ENCODE measurements around the gene HOXD8. TPM values are rescaled to one million over a fixed set of nuclear protein-coding genes. Genes with fewer than 3 reads are reported as not detected.

HOXD8 gene
- total and polyA plus RNA-seq, 10 of the 15 experiments (the other 5 are each of a cell fraction or from before 2014, with no cell fraction given) = not detected

GRCh38 chr2:176115883-176116813, 13.4 kb upstream of the HOXD8 start, which contains the start of gene HOXD10 (continued):
- TF ChIP-seq, protein P1, sequence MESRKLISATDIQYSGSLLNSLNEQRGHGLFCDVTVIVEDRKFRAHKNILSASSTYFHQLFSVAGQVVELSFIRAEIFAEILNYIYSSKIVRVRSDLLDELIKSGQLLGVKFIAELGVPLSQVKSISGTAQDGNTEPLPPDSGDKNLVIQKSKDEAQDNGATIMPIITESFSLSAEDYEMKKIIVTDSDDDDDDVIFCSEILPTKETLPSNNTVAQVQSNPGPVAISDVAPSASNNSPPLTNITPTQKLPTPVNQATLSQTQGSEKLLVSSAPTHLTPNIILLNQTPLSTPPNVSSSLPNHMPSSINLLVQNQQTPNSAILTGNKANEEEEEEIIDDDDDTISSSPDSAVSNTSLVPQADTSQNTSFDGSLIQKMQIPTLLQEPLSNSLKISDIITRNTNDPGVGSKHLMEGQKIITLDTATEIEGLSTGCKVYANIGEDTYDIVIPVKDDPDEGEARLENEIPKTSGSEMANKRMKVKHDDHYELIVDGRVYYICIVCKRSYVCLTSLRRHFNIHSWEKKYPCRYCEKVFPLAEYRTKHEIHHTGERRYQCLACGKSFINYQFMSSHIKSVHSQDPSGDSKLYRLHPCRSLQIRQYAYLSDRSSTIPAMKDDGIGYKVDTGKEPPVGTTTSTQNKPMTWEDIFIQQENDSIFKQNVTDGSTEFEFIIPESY (IDR thresholded peaks at IDR 0.05) = no peak
- TF ChIP-seq JUND (IDR thresholded peaks at IDR 0.05; ENCODE audit: low read depth, low read length) (no peak), BMI1 (IDR thresholded peaks at IDR 0.05; ENCODE audit: borderline replicate concordance) (no peak), POLR2A (IDR thresholded peaks at IDR 0.05; ENCODE audit: low read depth, low read length) (no peak)

DNA sequence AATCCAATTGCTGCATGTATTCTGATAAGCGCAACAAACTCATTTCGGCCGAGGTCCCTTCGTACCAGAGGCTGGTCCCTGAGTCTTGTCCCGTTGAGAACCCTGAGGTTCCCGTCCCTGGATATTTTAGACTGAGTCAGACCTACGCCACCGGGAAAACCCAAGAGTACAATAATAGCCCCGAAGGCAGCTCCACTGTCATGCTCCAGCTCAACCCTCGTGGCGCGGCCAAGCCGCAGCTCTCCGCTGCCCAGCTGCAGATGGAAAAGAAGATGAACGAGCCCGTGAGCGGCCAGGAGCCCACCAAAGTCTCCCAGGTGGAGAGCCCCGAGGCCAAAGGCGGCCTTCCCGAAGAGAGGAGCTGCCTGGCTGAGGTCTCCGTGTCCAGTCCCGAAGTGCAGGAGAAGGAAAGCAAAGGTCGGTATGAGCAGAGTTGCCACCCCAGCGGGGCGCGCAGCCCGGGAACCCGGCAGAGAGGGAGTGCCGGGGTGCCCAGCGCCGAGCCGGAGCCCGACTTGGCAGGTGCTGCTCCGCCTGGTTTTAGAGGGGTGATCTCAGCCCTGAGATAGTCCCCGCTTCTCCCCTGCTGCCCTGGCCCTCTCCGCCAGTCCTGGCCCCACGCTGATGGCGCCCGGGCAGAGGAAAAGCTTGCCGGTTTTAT, 12.2 kb upstream of the HOXD8 start:
- H3K79me2 ChIP-seq (ENCODE audit: control insufficient read depth, insufficient read depth, low read length) = no peaks in the 10 kb centered on the region
- DNase-seq (ENCODE audit: low read depth, low spot score) (no peak), FAIRE-seq (no peak), ATAC-seq (no peak)
- no peak overlapping the region for H3K27ac ChIP-seq (ENCODE audit: control insufficient read depth, insufficient read depth)
- no peak overlapping the region for H3K4me2 ChIP-seq (ENCODE audit: control insufficient read depth, insufficient read depth)
- peaks cover 9 to 43% of the 10 kb centered on the region in 2 experiments for H3K27me3 ChIP-seq (replicated peaks in 1 of 2; ENCODE audit: control insufficient read depth in 2 of 2, insufficient read depth in 2 of 2, low read length in 1 of 2)
- H3K4me1 ChIP-seq (ENCODE audit: control insufficient read depth, insufficient read depth, low read length) = no peaks in the 10 kb centered on the region
- H3K9me3 ChIP-seq (replicated peaks; ENCODE audit: control insufficient read depth, insufficient read depth, low read length) = peaks cover 1% of the 10 kb centered on the region; the same call in 1 of the 3 replicates
- no peaks in the 10 kb centered on the region for H4K20me1 ChIP-seq (ENCODE audit: control insufficient read depth, insufficient read depth)
- no peaks in the 10 kb centered on the region for H3K36me3 ChIP-seq (ENCODE audit: control insufficient read depth in 2 of 2, insufficient read depth in 2 of 2, low read length in 1 of 2)
- no peak overlapping the region for H3K4me3 ChIP-seq
- RAD21 ChIA-PET (ENCODE audit: unreplicated experiment) = no interaction called here
- H3K9ac ChIP-seq (ENCODE audit: control insufficient read depth, insufficient read depth, low read length) = no peak overlapping the region
- in situ Hi-C loops (cut with MboI) = no loop called here
- POLR2A ChIA-PET = no interaction called here
- SMC1A ChIA-PET (ENCODE audit: uncharacterized antibody, unreplicated experiment) = interaction anchor here (0.6 kb wide), 1 partner anchor 1004 kb away, joined by 3 read pairs; no protein-coding TSS in a partner anchor
- no peak overlapping the region for H2AFZ ChIP-seq (ENCODE audit: control insufficient read depth, low read depth, low read length)
- BruUV-seq (replicated peaks) = no TSS peak
- CTCF ChIA-PET = no interaction called here
- intact Hi-C loops (cut with micrococcal nuclease; ENCODE audit: unreplicated experiment) = no loop called here
- 68% methylated on average over 40 of the region's 40 CpGs for WGBS (ENCODE audit: insufficient coverage, insufficient replicate concordance, low lambda C conversion rate, missing lambda C conversion rate)
- TF ChIP-seq NR2C2 (IDR thresholded peaks at IDR 0.05; ENCODE audit: borderline replicate concordance, control insufficient read depth, insufficient read length, low read depth) = no peak
- TF ChIP-seq, protein P2, sequence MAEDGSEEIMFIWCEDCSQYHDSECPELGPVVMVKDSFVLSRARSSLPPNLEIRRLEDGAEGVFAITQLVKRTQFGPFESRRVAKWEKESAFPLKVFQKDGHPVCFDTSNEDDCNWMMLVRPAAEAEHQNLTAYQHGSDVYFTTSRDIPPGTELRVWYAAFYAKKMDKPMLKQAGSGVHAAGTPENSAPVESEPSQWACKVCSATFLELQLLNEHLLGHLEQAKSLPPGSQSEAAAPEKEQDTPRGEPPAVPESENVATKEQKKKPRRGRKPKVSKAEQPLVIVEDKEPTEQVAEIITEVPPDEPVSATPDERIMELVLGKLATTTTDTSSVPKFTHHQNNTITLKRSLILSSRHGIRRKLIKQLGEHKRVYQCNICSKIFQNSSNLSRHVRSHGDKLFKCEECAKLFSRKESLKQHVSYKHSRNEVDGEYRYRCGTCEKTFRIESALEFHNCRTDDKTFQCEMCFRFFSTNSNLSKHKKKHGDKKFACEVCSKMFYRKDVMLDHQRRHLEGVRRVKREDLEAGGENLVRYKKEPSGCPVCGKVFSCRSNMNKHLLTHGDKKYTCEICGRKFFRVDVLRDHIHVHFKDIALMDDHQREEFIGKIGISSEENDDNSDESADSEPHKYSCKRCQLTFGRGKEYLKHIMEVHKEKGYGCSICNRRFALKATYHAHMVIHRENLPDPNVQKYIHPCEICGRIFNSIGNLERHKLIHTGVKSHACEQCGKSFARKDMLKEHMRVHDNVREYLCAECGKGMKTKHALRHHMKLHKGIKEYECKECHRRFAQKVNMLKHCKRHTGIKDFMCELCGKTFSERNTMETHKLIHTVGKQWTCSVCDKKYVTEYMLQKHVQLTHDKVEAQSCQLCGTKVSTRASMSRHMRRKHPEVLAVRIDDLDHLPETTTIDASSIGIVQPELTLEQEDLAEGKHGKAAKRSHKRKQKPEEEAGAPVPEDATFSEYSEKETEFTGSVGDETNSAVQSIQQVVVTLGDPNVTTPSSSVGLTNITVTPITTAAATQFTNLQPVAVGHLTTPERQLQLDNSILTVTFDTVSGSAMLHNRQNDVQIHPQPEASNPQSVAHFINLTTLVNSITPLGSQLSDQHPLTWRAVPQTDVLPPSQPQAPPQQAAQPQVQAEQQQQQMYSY (CRISPR knock-in tag; IDR thresholded peaks at IDR 0.05) = no peak
- no peak for TF ChIP-seq ATF7 (IDR thresholded peaks at IDR 0.05; ENCODE audit: low read depth)
- no peak for TF ChIP-seq ZNF622 (IDR thresholded peaks at IDR 0.05)
- no peak for TF ChIP-seq EZH2 (IDR thresholded peaks at IDR 0.05; ENCODE audit: borderline replicate concordance, control insufficient read depth, low read depth, low read length)
- no peak for TF ChIP-seq ZNF217 (IDR thresholded peaks at IDR 0.05)
- no peak for TF ChIP-seq CBX3 (IDR thresholded peaks at IDR 0.05; ENCODE audit: borderline replicate concordance, low read depth)
- no peak for TF ChIP-seq NFYB (IDR thresholded peaks at IDR 0.05; ENCODE audit: insufficient read depth, low read depth, low read length)
- TF ChIP-seq SMC3 (IDR thresholded peaks at IDR 0.05; ENCODE audit: borderline replicate concordance, low read length) = no peak
- TF ChIP-seq RELB (IDR thresholded peaks at IDR 0.05; ENCODE audit: low read depth) = no peak
